ENCODE measurements around the gene CDT1.

DNA sequence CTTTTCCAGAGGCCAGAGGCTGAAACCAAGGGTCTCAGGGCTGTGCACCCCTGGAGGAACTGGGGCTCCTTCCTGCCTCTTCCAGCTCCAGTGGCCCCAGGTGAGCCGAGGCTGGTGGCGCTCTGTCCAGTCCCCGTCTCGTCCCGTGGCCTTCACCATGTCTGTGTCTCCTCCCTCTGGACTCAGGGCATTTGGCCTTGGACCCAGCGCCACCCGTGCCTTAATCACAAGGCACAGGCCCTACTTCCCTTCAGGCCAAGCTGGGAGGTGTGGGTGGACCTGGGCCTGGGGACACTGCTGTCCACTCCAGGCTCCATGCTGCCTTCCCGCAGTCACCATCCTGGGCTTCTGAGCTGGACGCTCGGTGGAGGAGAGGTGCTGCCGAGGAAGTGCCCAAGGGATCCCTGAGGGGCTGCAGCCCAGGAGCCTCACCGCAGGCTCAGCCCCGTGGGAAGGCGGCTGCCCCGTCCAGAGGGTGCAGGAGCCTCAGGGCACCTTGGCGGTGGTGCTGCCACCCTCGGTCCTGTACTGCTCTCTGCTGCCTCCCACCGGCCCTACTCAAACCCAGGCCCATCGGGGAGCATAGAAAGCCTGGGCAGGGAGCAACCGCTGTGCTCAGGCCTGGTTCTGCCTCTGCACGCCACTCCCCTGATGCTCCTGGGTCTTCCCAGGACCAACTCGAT, 17.7 kb downstream of the CDT1 start:
- TF ChIP-seq, protein P1, sequence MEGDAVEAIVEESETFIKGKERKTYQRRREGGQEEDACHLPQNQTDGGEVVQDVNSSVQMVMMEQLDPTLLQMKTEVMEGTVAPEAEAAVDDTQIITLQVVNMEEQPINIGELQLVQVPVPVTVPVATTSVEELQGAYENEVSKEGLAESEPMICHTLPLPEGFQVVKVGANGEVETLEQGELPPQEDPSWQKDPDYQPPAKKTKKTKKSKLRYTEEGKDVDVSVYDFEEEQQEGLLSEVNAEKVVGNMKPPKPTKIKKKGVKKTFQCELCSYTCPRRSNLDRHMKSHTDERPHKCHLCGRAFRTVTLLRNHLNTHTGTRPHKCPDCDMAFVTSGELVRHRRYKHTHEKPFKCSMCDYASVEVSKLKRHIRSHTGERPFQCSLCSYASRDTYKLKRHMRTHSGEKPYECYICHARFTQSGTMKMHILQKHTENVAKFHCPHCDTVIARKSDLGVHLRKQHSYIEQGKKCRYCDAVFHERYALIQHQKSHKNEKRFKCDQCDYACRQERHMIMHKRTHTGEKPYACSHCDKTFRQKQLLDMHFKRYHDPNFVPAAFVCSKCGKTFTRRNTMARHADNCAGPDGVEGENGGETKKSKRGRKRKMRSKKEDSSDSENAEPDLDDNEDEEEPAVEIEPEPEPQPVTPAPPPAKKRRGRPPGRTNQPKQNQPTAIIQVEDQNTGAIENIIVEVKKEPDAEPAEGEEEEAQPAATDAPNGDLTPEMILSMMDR (IDR thresholded peaks at IDR 0.05) = no peak
- no peak for TF ChIP-seq SIN3A (IDR thresholded peaks at IDR 0.05; ENCODE audit: borderline replicate concordance, insufficient read depth, low read depth, low read length)
